B cell (primary cell): ENCODE results near the gene ARFIP2. TPM values are rescaled to one million over a fixed set of nuclear protein-coding genes. Genes with fewer than 3 reads are reported as not detected.

Source experiments
- ATAC-seq: fragments of 200-7000 bp; cut with Tn5 transposase; one replicate; pipeline ENCODE4 v1.10.0; 2021; ENCODE audit warnings: low read depth, mild to moderate bottlenecking, moderate number of reproducible peaks, moderate library complexity
- CTCF ChIA-PET: fragments of 350-600 bp; sonication (Branson Sonifier 250); formaldehyde crosslinking; loops from one replicate; lab custom pipeline; 2021; ENCODE audit warnings: antibody characterized with exemption, inconsistent platforms; lab: Charles Lee
- POLR2A ChIA-PET: fragments of 350-600 bp; sonication (Branson Sonifier 250); formaldehyde crosslinking; loops from one replicate; lab custom pipeline; 2021; ENCODE audit warnings: antibody characterized with exemption; lab: Charles Lee
- DNase-seq: peaks from one replicate; pipeline ENCODE4 v3.0.0; 2013
- H2AFZ ChIP-seq: 2 replicates; pipeline ENCODE4 v1.6.1; 2012; ENCODE audit warnings: mild to moderate bottlenecking, low read depth, low read length; ENCODE audit not compliant: insufficient read depth, poor library complexity, severe bottlenecking
- H3K27ac ChIP-seq, 2 donors: 1 replicate in 1 of 2; 2 replicates in 1 of 2; pipeline ENCODE4 v1.5.1; 2012 to 2013; ENCODE audit warnings: low read length in 2 of 2, mild to moderate bottlenecking in 2 of 2, moderate library complexity in 1 of 2
- H3K27me3 ChIP-seq, 4 experiments: fragments of 200-600 bp in 1 of 4; sonication (generic) in 1 of 4; replicated peaks in 1 of 4; 1 replicate in 2 of 4; 2 replicates in 2 of 4; pipeline versions ENCODE4 v1.6.1 to v1.7.0; 2013 to 2016; ENCODE audit warnings: low read length in 3 of 4, mild to moderate bottlenecking in 2 of 4, mixed read lengths in 1 of 4, moderate library complexity in 1 of 4; ENCODE audit not compliant: insufficient read depth in 4 of 4, control insufficient read depth in 3 of 4; ENCODE audit errors: control extremely low read depth in 1 of 4
- H3K36me3 ChIP-seq, 2 experiments: replicated peaks in 1 of 2; 1 replicate in 1 of 2; 2 replicates in 1 of 2; pipeline versions ENCODE4 v1.6.1 to v1.7.1; 2013; ENCODE audit warnings: low read length in 1 of 2; ENCODE audit not compliant: insufficient read depth in 2 of 2, control insufficient read depth in 1 of 2; ENCODE audit errors: control extremely low read depth in 1 of 2, extremely low read depth in 1 of 2
- H3K4me1 ChIP-seq, 2 donors: fragments of 200-600 bp in 1 of 2; sonication (generic) in 1 of 2; 1 replicate in 1 of 2; 2 replicates in 1 of 2; pipeline versions ENCODE4 v1.5.1 to v1.6.1; 2013 to 2017; ENCODE audit warnings: low read length in 2 of 2; ENCODE audit not compliant: control insufficient read depth in 2 of 2, insufficient read depth in 2 of 2
- H3K4me2 ChIP-seq: replicated peaks from 2 replicates; pipeline ENCODE3; 2012; ENCODE audit warnings: mild to moderate bottlenecking, low read depth, low read length; ENCODE audit not compliant: poor library complexity, severe bottlenecking
- H3K4me3 ChIP-seq, 5 experiments: fragments of 200-600 bp in 1 of 5; sonication (generic) in 1 of 5; 1 replicate in 3 of 5; 2 replicates in 2 of 5; pipeline versions ENCODE4 v1.5.1 to v1.7.0; 2011 to 2016; ENCODE audit warnings: low read length in 4 of 5, mild to moderate bottlenecking in 4 of 5, low read depth in 2 of 5, control low read depth in 1 of 5, moderate library complexity in 1 of 5; ENCODE audit not compliant: insufficient read depth in 1 of 5; ENCODE audit errors: control extremely low read depth in 1 of 5, extremely low read depth in 1 of 5
- H3K79me2 ChIP-seq: fragments of 200-600 bp; sonication (generic); one replicate; pipeline ENCODE4 v1.6.0; 2016; ENCODE audit warnings: low read length; ENCODE audit not compliant: control insufficient read depth, insufficient read depth
- H3K9ac ChIP-seq: fragments of 200-600 bp; sonication (generic); 2 replicates; pipeline ENCODE4 v1.6.1; 2017; ENCODE audit warnings: mild to moderate bottlenecking, low read length, moderate library complexity
- H3K9me3 ChIP-seq, 3 donors: one replicate each; pipeline versions ENCODE4 v1.6.1 to v1.7.1; 2013; ENCODE audit warnings: low read length in 2 of 3; ENCODE audit not compliant: control insufficient read depth in 2 of 3, insufficient read depth in 1 of 3; ENCODE audit errors: control extremely low read depth in 1 of 3
- H4K20me1 ChIP-seq: 2 replicates; pipeline ENCODE4 v1.6.0; 2012; ENCODE audit warnings: mild to moderate bottlenecking, low read length; ENCODE audit not compliant: insufficient read depth, control insufficient read depth, poor library complexity, severe bottlenecking
- H3K27ac Mint-ChIP-seq: one replicate; pipeline ENCODE4 v1.8.0; 2021; ENCODE audit warnings: mixed read lengths
- H3K27me3 Mint-ChIP-seq: one replicate; pipeline ENCODE4 v1.8.0; 2021; ENCODE audit warnings: mixed read lengths
- H3K4me1 Mint-ChIP-seq: one replicate; pipeline ENCODE4 v1.8.0; 2021; ENCODE audit warnings: mixed read lengths
- H3K4me3 Mint-ChIP-seq: one replicate; pipeline ENCODE4 v1.8.0; 2021; ENCODE audit warnings: mixed read lengths
- H3K9me3 Mint-ChIP-seq: one replicate; pipeline ENCODE4 v1.8.0; 2022; ENCODE audit warnings: mixed read lengths; ENCODE audit not compliant: insufficient read depth
- EZH2 ChIP-seq: IDR thresholded peaks from 2 replicates; pipeline ENCODE4 v1.6.1; 2012; ENCODE audit warnings: borderline replicate concordance, low read depth, mild to moderate bottlenecking, moderate library complexity, low read length; ENCODE audit not compliant: insufficient read depth, poor library complexity, severe bottlenecking
- WGBS: methylation state at CpG from one replicate; pipeline ENCODE4 v1.1.5; 2013; ENCODE audit warnings: missing lambda C conversion rate; ENCODE audit not compliant: insufficient coverage; 5-methylcytosine and 5-hydroxymethylcytosine counted together
- intact Hi-C: fragments of 100-400 bp; cut with micrococcal nuclease; formaldehyde crosslinking; loops from one replicate; pipeline ENCODE4 v1.10.0; 2022
- polyA plus RNA-seq: library from polyadenylated mRNA; depleted of rRNA; stranded (reverse); fragments of >200 nt; gene quantifications from 2 replicates; pipeline ENCODE4 v1.2.3, GENCODE V29; 2012
- total RNA-seq, 2 donors: library from RNA; stranded (reverse); fragments of 120-200 nt in 1 of 2; gene quantifications; 1 replicate in 1 of 2; 2 replicates in 1 of 2; pipeline versions ENCODE4 v1.2.3 to v1.2.4, GENCODE V29; 2013 to 2022
- TF ChIP-seq, protein P1 (sequence below): fragments of 200-600 bp; IDR thresholded peaks from one replicate; pipeline ENCODE4 v1.8.0; 2022; ENCODE audit warnings: antibody characterized with exemption, mild to moderate bottlenecking

ARFIP2 gene
- total and polyA plus RNA-seq, 2 donors (not counting 1 experiment from before 2014, with no cell fraction given), result 47.5 to 54.5 TPM

DNA sequence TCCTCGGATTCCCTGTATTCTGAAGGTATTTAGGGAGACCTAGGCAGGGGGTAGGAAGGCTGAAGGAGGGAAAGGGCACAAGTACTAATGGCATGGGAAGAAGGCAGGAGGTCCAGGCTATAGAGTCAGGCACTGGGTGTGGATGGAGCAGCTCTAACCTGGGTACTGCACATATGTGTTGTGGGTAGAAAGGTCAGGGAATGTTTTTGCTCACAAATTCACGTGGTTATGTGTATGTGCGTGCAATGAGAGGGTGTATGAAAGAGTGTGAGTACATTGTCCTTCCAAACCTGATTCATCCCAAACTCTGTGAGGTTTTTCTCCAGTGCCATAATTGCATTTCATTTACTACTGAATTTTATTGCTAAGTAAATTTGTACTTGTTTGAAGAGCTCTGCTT lies 39.1 kb upstream of the ARFIP2 start:
- Histone ChIP-seq H3K9ac (no peak overlapping the region), H3K4me3 (no peak overlapping the region), H3K4me2 (no peak overlapping the region), H4K20me1 (no peaks in the 10 kb centered on the region), H3K79me2 (no peaks in the 10 kb centered on the region), H2AFZ (no peak overlapping the region), H3K36me3 (peaks cover 0 to 21% of the 10 kb centered on the region in 2 experiments), H3K4me1 (no peaks in the 10 kb centered on the region), H3K27ac (no peak overlapping the region), H3K27me3 (no peaks in the 10 kb centered on the region), H3K9me3 (no peaks in the 10 kb centered on the region)
- no peak for ATAC-seq
- no peak for DNase-seq
- POLR2A ChIA-PET, result no interaction called here
- Mint-ChIP-seq H3K9me3 (no peaks in the 10 kb centered on the region), H3K4me1 (no peaks in the 10 kb centered on the region), H3K4me3 (no peak overlapping the region), H3K27me3 (no peaks in the 10 kb centered on the region), H3K27ac (no peak overlapping the region)
- CTCF ChIA-PET, result no interaction called here
- no peak for TF ChIP-seq EZH2
- TF ChIP-seq, protein P1, sequence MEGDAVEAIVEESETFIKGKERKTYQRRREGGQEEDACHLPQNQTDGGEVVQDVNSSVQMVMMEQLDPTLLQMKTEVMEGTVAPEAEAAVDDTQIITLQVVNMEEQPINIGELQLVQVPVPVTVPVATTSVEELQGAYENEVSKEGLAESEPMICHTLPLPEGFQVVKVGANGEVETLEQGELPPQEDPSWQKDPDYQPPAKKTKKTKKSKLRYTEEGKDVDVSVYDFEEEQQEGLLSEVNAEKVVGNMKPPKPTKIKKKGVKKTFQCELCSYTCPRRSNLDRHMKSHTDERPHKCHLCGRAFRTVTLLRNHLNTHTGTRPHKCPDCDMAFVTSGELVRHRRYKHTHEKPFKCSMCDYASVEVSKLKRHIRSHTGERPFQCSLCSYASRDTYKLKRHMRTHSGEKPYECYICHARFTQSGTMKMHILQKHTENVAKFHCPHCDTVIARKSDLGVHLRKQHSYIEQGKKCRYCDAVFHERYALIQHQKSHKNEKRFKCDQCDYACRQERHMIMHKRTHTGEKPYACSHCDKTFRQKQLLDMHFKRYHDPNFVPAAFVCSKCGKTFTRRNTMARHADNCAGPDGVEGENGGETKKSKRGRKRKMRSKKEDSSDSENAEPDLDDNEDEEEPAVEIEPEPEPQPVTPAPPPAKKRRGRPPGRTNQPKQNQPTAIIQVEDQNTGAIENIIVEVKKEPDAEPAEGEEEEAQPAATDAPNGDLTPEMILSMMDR, result no peak
- intact Hi-C loops, result no loop called here
- WGBS, result 86% methylated on average over 1 of the region's 3 CpGs

DNA sequence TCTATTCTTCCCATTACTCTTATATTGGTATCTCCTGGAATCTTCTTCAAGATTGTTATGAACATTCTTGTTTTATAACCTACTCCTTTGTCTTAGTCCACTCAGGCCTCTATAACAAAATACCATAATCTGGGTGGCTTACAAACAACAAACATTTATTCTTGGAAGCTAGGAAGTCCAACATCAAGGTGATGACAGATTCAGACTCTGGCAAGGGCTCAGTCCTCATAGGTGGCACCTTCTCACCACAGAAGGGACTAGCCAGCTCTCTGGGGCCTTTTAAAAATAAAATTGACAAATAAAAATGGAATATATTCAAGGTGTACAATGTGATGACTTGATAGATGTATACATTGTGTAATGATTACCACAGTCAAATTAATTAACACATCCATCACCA lies 35.7 kb upstream of the ARFIP2 start:
- POLR2A ChIA-PET, result no interaction called here
- Histone ChIP-seq H2AFZ (no peak overlapping the region), H3K4me2 (no peak overlapping the region), H3K9ac (no peak overlapping the region), H3K27ac (no peak overlapping the region), H3K4me3 (no peak overlapping the region), H3K27me3 (no peaks in the 10 kb centered on the region), H3K36me3 (peaks cover 3 to 36% of the 10 kb centered on the region in 2 experiments), H4K20me1 (no peaks in the 10 kb centered on the region), H3K4me1 (no peaks in the 10 kb centered on the region), H3K9me3 (peaks cover 0 to 3% (median 0%) of the 10 kb centered on the region in 3 donors), H3K79me2 (no peaks in the 10 kb centered on the region)
- intact Hi-C loops, result no loop called here
- no peaks in the 10 kb centered on the region for H3K4me1 Mint-ChIP-seq
- H3K9me3 Mint-ChIP-seq, result peaks cover 3% of the 10 kb centered on the region
- no peaks in the 10 kb centered on the region for H3K27me3 Mint-ChIP-seq
- CTCF ChIA-PET, result no interaction called here
- ATAC-seq (no peak), DNase-seq (no peak)
- TF ChIP-seq, protein P1, result no peak
- no peak for TF ChIP-seq EZH2
- H3K27ac Mint-ChIP-seq, result no peak overlapping the region
- H3K4me3 Mint-ChIP-seq, result no peak overlapping the region
